OCI-M1 (cell line): ENCODE results near the gene SEC11A.
"Not testable (repeated sequence)": the region's sequence is repeated elsewhere in the genome, so short reads cannot be mapped to it uniquely, and the experiment has no call there.

ENCODE experiments used
- DNase-seq: peaks from one replicate; lab custom pipeline; 2025; lab: John Stamatoyannopoulos, UW

The SEC11A gene

DNA sequence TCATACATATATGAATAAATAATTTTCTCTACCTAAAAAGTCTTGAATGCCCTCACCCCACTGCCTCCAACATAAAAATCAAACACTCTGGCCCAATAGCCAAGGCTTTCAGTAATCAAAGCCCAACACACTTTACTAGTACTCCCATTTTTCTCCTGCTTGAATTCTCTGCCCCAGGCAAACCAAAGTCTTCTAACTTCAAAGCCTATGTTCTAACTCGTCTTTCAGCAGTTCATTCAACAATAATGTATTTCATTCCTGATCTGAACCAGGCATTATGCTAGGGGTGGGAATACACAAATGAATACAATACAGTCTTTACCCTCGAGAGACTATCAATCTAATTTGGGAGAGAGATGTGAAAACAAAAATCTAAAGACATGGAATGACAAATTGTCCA is 21.1 kb upstream of the SEC11A start:
- DNase-seq, result no peak

- no peak for DNase-seq
These were observed 20.4 kb upstream of the SEC11A start for GRCh38 chr15:84736375-84736774.

GRCh38 chr15:84735480-84736061 is 19.6 kb upstream of the SEC11A start:
- not testable (repeated sequence) for DNase-seq

- peak; percentile 96 for DNase-seq
These were observed 19.0 kb upstream of the SEC11A start for GRCh38 chr15:84734794-84735479.

GRCh38 chr15:84731774-84732173 is 15.8 kb upstream of the SEC11A start:
- DNase-seq, result no peak

- DNase-seq, result no peak
These were observed 11.5 kb upstream of the SEC11A start for GRCh38 chr15:84727429-84727828.

DNA sequence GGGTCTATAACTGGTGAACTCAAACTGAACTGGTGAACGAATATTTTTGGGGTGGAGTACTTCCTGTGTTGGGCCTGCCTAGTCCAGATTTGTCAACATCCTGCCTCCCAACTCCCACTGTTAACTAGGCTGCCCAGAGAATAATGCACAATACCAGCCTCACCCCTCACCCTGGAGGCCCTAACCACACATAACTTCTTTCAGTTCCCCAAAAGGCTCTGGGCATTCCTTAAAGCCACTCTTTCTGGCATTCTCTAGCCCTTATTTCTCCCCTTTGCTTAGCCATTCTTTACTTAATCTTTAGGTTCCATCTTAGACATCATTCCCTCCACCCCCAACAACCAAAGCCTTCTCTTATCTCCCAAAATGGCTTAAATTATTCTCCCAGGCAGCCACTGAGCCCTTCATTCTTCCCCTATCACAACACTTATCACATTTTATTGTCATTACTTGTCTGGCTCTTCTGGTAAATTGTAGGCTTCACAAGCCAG is 9.1 kb upstream of the SEC11A start:
- peak; percentile 34 for DNase-seq

DNA sequence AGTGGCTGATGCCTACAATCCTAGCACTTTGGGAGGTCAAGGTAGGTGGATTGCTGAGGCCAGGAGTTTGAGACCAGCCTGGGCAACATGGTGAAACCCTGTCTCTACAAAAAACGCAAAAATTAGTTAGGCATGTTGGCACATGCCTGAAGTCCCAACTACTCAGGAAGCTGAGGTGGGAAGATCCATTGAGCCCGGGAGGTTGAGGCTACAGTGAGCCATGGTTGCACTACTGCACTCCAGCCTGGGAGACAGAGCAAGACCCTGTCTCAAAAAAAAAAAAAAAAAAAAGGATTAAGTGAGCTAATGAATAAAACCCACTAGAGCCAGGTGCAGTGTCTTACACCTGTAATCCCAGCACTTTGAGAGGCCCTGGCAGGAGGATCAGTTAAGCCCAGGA is 6.7 kb upstream of the SEC11A start:
- DNase-seq, result no peak

DNA sequence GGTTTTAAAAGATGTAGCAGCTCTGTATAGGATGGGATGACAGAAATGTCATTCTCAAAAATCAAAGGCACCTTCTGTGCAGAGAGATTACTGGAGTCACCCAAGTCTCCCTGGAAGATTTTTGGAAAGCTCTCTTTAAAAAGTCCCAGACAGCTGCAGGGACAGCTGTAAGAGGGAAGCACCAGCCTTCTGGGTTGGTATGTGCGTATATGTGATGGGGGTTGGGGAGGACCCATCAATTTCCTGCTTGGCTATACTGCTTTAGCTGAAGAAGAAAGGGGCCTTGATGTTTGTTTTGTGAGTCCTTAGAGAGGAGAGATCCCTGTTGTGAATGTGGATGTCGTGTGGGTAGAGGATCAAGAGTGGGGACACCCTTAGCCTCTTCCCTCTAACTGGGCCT is 5.4 kb upstream of the SEC11A start:
- no peak for DNase-seq

- peak; percentile 67 for DNase-seq
These were observed 401 bp downstream of the SEC11A start for GRCh38 chr15:84715441-84716035.

GRCh38 chr15:84714821-84715220 is 1.1 kb downstream of the SEC11A start:
- DNase-seq, result no peak

DNA sequence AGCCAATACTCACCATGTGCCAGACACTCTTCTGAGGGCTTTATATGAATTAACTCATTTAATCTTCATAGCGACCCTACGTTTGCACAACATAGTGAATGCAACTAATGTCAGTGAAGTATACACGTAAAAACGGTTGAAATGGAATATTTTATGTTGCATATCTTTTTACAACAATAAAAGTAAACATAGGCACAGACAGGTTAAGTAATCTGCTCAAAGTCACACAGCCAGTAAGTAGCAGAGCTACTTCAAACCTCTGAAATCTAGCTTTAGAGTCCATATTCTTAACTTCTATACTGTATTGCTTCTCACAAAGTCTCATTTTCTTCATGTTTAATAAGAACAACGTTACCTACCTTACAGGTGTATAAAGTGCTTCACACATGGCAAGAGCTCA is 1.6 kb downstream of the SEC11A start:
- no peak for DNase-seq

DNA sequence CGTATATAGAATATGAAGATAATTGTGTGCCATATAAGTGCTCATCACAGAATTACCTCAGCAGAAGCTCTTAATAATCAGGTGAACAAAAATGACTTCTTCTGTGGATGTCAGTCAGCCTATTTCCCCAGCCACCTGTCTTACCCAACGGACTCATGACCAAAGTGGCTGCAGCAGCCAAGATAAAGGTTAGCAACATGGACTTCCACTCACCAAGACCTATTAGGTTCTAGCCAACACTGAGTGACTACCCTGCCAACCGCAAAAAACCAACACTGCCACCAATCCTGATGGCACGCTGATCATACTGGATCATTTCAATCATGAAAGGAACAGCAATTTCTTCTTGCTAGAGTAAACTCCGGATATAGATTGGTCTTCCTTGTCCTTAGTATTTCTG is 12.1 kb downstream of the SEC11A start:
- no peak for DNase-seq

DNA sequence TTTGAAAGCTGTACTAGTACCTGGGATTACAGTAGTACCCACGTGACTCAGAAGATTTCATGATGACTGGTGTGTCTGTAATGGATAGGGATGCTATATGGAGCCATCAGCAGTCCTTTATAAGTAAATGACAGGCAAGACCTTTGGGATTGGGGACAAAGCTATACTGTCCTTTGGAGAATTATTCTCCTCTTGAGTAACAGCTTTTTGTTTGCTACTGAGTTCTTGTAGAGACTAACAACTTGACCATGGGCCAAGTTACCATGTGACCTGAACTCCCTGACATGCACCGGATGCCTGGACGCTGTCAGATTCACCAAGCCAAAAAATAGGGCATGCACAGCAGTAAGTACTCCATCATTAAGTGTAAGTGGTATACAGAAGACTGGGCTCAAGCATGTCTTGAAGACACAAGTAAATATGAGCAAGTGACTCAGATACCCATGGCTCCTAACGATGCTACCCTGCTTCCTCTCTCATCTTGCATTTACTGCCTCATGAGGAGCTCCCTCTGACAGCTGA is 12.9 kb downstream of the SEC11A start:
- DNase-seq, result no peak

GRCh38 chr15:84699538-84700191 is 16.3 kb downstream of the SEC11A start:
- DNase-seq, result no peak

GRCh38 chr15:84697236-84697990 is 18.5 kb downstream of the SEC11A start:
- no peak for DNase-seq

DNA sequence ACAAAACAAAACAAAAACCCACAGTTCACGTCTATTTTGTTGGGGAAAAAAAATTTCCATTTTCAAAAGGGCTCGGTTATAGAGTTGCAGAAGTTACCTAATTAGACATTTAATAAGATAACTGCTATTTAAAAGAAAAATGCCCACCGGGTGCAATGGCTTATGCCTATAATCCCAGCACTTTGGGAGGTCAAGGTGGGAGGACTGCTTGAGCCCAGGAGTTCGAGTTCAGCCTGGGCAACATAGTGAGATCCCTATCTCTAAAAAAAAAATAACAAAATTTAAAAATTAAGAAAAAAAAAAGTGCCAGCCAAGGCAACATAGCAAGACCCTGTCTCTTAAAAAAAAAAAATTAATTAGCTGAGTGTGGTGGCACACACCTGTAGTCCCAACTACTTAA is 19.2 kb downstream of the SEC11A start:
- DNase-seq, result no peak

GRCh38 chr15:84690342-84690741 is 25.6 kb downstream of the SEC11A start:
- no peak for DNase-seq

GRCh38 chr15:84689858-84690257 is 26.1 kb downstream of the SEC11A start:
- DNase-seq, result no peak

DNA sequence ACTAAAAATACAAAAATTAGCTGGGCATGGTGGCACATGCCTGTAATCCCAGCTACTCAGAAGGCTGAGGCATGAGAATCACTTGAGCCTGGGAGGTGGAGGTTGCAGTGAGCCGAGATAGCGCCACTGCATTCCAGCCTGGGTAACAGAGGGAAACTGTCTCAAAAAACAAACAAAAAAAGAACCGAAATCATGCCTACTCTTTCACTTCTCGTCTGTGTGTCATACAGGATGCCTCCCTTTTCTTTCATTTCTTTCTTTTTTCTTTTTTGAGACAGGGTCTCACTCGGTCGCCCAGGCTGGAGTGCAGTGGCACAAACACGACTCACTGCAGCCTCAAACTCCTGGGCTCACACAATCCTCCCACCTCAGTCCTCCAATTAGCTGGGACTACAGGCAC is 29.5 kb downstream of the SEC11A start:
- not testable (repeated sequence) for DNase-seq

GRCh38 chr15:84685304-84685703 is 30.6 kb downstream of the SEC11A start:
- no peak for DNase-seq

GRCh38 chr15:84684092-84684491 is 31.8 kb downstream of the SEC11A start:
- DNase-seq, result peak; percentile 17
